ENCODE results near the gene DBNDD1.
"Not testable (repeated sequence)": the region's sequence is repeated elsewhere in the genome, so short reads cannot be mapped to it uniquely, and the experiment has no call there.

The DBNDD1 gene

GRCh38 chr16:90011908-90012501 is 7.3 kb downstream of the DBNDD1 start:
- no peak for DNase-seq (ENCODE audit: low spot score)

- no peak for DNase-seq (ENCODE audit: low spot score)
These were observed 7.8 kb downstream of the DBNDD1 start for GRCh38 chr16:90011508-90011819.

- no peak for DNase-seq (ENCODE audit: low spot score)
These were observed 8.4 kb downstream of the DBNDD1 start for GRCh38 chr16:90010676-90011507.

GRCh38 chr16:90009172-90009899 is 9.9 kb downstream of the DBNDD1 start:
- no peak for DNase-seq (ENCODE audit: low spot score)

- peak; percentile 70 for DNase-seq (ENCODE audit: low spot score)
These were observed 10.5 kb downstream of the DBNDD1 start for GRCh38 chr16:90008708-90009145.

- DNase-seq (ENCODE audit: low spot score): not testable (repeated sequence)
These were observed 11.5 kb downstream of the DBNDD1 start for GRCh38 chr16:90007635-90008234.

- no peak for DNase-seq (ENCODE audit: low spot score)
These were observed 12.2 kb downstream of the DBNDD1 start for GRCh38 chr16:90007015-90007414.

- DNase-seq (ENCODE audit: low spot score): no peak
These were observed 13.1 kb downstream of the DBNDD1 start for GRCh38 chr16:90005956-90006663.

GRCh38 chr16:90004577-90004976 is 14.7 kb downstream of the DBNDD1 start:
- no peak for DNase-seq (ENCODE audit: low spot score)

GRCh38 chr16:90002759-90003158 is 16.5 kb downstream of the DBNDD1 start:
- DNase-seq (ENCODE audit: low spot score): no peak

- no peak for DNase-seq (ENCODE audit: low spot score)
These were observed 17.3 kb downstream of the DBNDD1 start for GRCh38 chr16:90001761-90002503.

- no peak for DNase-seq (ENCODE audit: low spot score)
These were observed 18.4 kb downstream of the DBNDD1 start for GRCh38 chr16:90000733-90001427.

- no peak for DNase-seq (ENCODE audit: low spot score)
These were observed 19.3 kb downstream of the DBNDD1 start for GRCh38 chr16:89999831-90000574.

GRCh38 chr16:89996178-89996489 is 23.1 kb downstream of the DBNDD1 start:
- no peak for DNase-seq (ENCODE audit: low spot score)

- peak; percentile 65 for DNase-seq (ENCODE audit: low spot score)
These were observed 23.6 kb downstream of the DBNDD1 start for GRCh38 chr16:89995475-89996177.

GRCh38 chr16:89994721-89995474 is 24.4 kb downstream of the DBNDD1 start:
- peak; percentile 63 for DNase-seq (ENCODE audit: low spot score)

GRCh38 chr16:89994389-89994720 is 24.9 kb downstream of the DBNDD1 start:
- DNase-seq (ENCODE audit: low spot score): no peak

- DNase-seq (ENCODE audit: low spot score): no peak
These were observed 25.3 kb downstream of the DBNDD1 start for GRCh38 chr16:89993971-89994370.

GRCh38 chr16:89993377-89993776 is 25.9 kb downstream of the DBNDD1 start:
- DNase-seq (ENCODE audit: low spot score): no peak
